Common myeloid progenitor, CD34-positive (primary cell): ENCODE data around the gene EXOC3.
"Not testable (repeated sequence)": the region's sequence is repeated elsewhere in the genome, so short reads cannot be mapped to it uniquely, and the experiment has no call there.

ENCODE experiments used
- CTCF ChIA-PET: fragments of 350-600 bp; sonication (Branson Sonifier 250); formaldehyde crosslinking; loops from one replicate; lab custom pipeline; 2021; ENCODE audit warnings: antibody characterized with exemption; lab: Charles Lee
- POLR2A ChIA-PET: fragments of 350-600 bp; sonication (Branson Sonifier 250); formaldehyde crosslinking; loops from one replicate; lab custom pipeline; 2021; ENCODE audit warnings: antibody characterized with exemption; lab: Charles Lee
- DNase-seq, 3 donors: peaks; one replicate each; pipeline versions ENCODE4 v3.0.0 to v3.0.0-alpha.2; 2013
- H3K27ac ChIP-seq, 2 experiments: 1 replicate in 1 of 2; 2 replicates in 1 of 2; pipeline ENCODE4 v1.7.0; 2013; ENCODE audit warnings: inconsistent platforms in 2 of 2, low read length in 2 of 2, mild to moderate bottlenecking in 2 of 2, low read depth in 1 of 2, moderate library complexity in 1 of 2; ENCODE audit not compliant: severe bottlenecking in 2 of 2, insufficient read depth in 1 of 2, poor library complexity in 1 of 2
- H3K27me3 ChIP-seq, 5 experiments: replicated peaks in 2 of 5; 1 replicate in 3 of 5; 2 replicates in 2 of 5; pipeline versions ENCODE4 v1.6.1 to v1.7.0; 2013; ENCODE audit warnings: low read length in 4 of 5, mild to moderate bottlenecking in 2 of 5, moderate library complexity in 2 of 5, inconsistent platforms in 1 of 5; ENCODE audit not compliant: insufficient read depth in 5 of 5, control insufficient read depth in 4 of 5
- H3K36me3 ChIP-seq, 4 experiments: 1 replicate in 2 of 4; 2 replicates in 2 of 4; pipeline versions ENCODE4 v1.6.1 to v1.7.0; 2013; ENCODE audit warnings: low read length in 3 of 4, control low read depth in 1 of 4, mild to moderate bottlenecking in 1 of 4; ENCODE audit not compliant: control insufficient read depth in 4 of 4, insufficient read depth in 4 of 4
- H3K4me1 ChIP-seq, 4 experiments: 1 replicate in 3 of 4; 2 replicates in 1 of 4; pipeline versions ENCODE4 v1.6.1 to v1.7.1; 2013; ENCODE audit warnings: low read length in 3 of 4, mild to moderate bottlenecking in 3 of 4, control low read depth in 1 of 4, inconsistent platforms in 1 of 4, moderate library complexity in 1 of 4; ENCODE audit not compliant: control insufficient read depth in 4 of 4, insufficient read depth in 4 of 4; ENCODE audit errors: control extremely low read depth in 1 of 4
- H3K4me3 ChIP-seq, 7 experiments: 1 replicate in 4 of 7; 2 replicates in 3 of 7; pipeline versions ENCODE4 v1.5.1 to v1.7.0; 2013; ENCODE audit warnings: mild to moderate bottlenecking in 7 of 7, low read length in 6 of 7, moderate library complexity in 6 of 7, inconsistent platforms in 2 of 7, low read depth in 2 of 7, control low read depth in 1 of 7; ENCODE audit not compliant: insufficient read depth in 4 of 7, control insufficient read depth in 1 of 7; ENCODE audit errors: extremely low read depth in 1 of 7
- H3K9me3 ChIP-seq, 5 experiments: 1 replicate in 4 of 5; 2 replicates in 1 of 5; pipeline versions ENCODE4 v1.6.1 to v1.7.1; 2013; ENCODE audit warnings: low read length in 4 of 5, mild to moderate bottlenecking in 2 of 5, inconsistent platforms in 1 of 5, low read depth in 1 of 5, moderate library complexity in 1 of 5; ENCODE audit not compliant: control insufficient read depth in 4 of 5, insufficient read depth in 2 of 5; ENCODE audit errors: control extremely low read depth in 1 of 5
- WGBS: methylation state at CpG from one replicate; pipeline ENCODE4 v1.1.5; 2013; ENCODE audit not compliant: insufficient coverage; 5-methylcytosine and 5-hydroxymethylcytosine counted together

EXOC3 gene

DNA sequence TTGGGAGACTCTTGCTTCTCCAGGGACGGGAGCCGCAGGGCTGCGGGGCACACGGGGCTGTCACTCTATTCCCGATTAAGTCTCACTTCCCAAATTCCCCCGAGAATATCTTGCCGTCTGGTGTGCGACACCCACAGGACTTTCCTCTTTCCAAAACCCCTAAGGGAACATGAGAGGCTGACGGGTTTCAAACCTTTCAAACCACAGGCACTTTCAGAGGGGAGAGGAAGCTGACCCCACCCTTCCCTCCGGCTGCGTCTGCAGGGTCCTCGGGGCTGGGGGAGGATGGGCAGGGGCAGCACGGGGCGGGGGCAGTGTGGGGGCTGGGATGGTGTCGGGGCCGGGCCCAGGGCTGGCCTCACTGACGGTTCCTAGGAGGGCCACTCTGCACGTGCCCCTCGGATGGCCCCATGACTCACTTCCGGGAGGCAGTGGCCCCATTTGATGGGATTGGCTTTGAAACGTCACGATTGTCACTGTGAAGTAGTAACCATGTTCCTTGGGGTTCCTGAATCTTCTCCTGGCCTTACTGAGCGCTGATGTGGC, 43.0 kb downstream of the EXOC3 start:
- no peak overlapping the region for H3K4me3 ChIP-seq
- 18% methylated on average over 18 of the region's 23 CpGs for WGBS
- no peak overlapping the region for H3K27ac ChIP-seq
- H3K9me3 ChIP-seq = peaks cover 0 to 2% (median 0%) of the 10 kb centered on the region in 5 experiments
- no peaks in the 10 kb centered on the region for H3K27me3 ChIP-seq
- ChIA-PET POLR2A (interaction anchor here (1.6 kb wide), 1 partner anchor 12 kb away, joined by 8 read pairs; no protein-coding TSS in a partner anchor), CTCF (interaction anchor here (0.6 to 2.5 kb wide), 4 partner anchors 13 to 56 kb away, joined by 3 to 13 read pairs (median 4); no protein-coding TSS in a partner anchor)
- no peaks in the 10 kb centered on the region for H3K36me3 ChIP-seq
- peaks cover 2 to 43% (median 36%) of the 10 kb centered on the region in 4 experiments for H3K4me1 ChIP-seq
- DNase-seq = peak; percentile 41 to 73 (median 61)

DNA sequence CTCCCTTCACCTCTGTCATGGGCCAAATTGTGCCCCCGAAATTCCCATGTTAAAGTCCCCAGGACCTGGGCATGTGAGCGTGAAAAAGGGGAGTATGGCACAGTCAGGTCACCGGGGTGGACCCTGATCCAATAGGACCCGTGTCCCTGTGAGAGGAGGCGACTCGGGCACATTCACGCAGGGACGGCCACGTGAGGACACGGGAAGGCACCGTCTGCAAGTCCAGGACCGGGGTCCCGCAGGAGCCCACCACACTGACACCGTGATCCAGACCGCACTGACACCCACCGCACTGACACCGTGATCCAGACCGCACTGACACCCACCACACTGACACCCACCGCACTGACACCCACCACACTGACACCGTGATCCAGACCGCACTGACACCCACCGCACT, 43.6 kb downstream of the EXOC3 start:
- CTCF ChIA-PET = interaction anchor here (1.2 kb wide), 1 partner anchor 16 kb away, joined by 3 read pairs; no protein-coding TSS in a partner anchor
- not testable (repeated sequence) for H3K27me3 ChIP-seq, H3K9me3 ChIP-seq, DNase-seq, H3K4me3 ChIP-seq, H3K36me3 ChIP-seq, H3K27ac ChIP-seq
- WGBS = 97% methylated on average over 8 of the region's 22 CpGs
- POLR2A ChIA-PET = interaction anchor here (1.6 kb wide), 1 partner anchor 13 kb away, joined by 8 read pairs; no protein-coding TSS in a partner anchor
- peaks cover 2 to 43% (median 36%) of the 10 kb centered on the region in 4 experiments for H3K4me1 ChIP-seq

DNA sequence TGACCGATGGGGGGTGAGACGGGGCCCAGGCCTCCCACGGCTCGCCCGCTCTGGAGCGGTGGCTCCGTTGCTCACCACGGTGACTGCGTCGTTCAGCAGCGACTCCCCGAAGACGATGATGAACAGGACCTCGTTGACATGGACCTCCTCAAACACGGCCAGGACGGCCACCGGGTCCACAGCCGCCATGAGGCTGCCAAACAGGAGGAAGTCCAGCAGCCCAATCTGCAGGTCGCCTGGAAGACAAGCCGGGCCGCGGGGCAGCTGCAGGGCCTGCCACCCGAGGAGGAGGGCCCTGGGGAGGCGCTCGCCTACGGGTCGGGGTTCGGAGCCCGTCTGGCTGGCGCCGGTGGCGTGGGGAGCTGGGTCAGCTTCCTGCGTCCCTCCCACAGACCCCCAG, 45.3 kb downstream of the EXOC3 start:
- Histone ChIP-seq H3K27me3 (peaks cover 0 to 2% (median 0%) of the 10 kb centered on the region in 5 experiments), H3K27ac (no peak overlapping the region), H3K4me1 (peaks cover 2 to 29% (median 26%) of the 10 kb centered on the region in 4 experiments), H3K9me3 (peaks cover 0 to 2% (median 0%) of the 10 kb centered on the region in 5 experiments), H3K36me3 (no peaks in the 10 kb centered on the region), H3K4me3 (no peak overlapping the region)
- WGBS = 96% methylated on average over 33 of the region's 33 CpGs
- no peak for DNase-seq
- CTCF ChIA-PET = interaction anchor here (1.2 to 1.3 kb wide), 2 partner anchors 17 to 25 kb away, joined by 3 to 4 read pairs; no protein-coding TSS in a partner anchor
- POLR2A ChIA-PET = no interaction called here

DNA sequence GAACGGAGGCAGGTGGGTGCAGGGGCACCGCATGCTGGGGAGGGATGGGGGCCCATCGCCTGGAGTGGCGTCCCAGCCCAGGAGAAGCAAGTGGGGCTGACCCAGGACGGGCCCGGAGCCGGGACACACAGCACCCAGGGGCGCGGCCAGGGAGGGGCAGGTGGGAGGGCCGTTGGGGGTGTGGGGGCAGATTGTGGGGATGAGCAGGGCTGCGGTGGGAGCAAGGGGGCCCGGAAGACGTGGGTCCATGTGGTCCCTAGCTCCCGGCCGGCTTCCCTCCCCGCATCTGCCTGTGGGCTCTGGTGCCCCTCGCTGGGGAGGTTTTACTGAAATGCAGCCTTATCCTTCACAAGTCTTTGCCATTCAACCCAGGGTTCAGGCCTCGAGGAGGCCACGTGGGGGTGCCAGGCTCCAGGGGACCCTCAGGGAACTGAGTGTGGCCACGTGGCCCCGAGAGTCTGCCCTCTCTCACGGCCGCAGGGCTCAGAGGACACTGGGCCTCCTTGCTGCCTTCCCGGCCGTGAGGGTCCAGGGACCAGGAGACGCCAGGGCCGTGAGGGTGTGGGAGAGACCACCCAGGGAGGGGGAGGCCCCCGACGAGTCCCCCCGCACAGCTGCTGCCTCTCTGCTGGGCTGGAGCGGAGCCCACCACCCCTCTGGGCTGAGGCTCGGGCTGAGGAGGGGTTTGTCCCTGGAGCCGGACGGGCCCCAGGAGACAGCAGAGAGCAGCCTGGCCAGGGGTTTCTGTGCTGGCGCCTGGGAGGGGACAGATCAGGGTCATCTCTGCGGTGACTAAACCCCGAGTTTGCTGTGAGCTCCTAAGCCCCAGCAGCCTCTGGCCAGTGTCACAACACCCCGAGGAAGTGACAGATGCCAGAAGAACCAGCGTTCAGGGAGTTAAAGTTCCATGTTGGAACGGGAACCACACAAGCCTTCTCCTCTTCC, 46.0 kb downstream of the EXOC3 start:
- POLR2A ChIA-PET = no interaction called here
- no peak for DNase-seq
- WGBS = 89% methylated on average over 31 of the region's 40 CpGs

DNA sequence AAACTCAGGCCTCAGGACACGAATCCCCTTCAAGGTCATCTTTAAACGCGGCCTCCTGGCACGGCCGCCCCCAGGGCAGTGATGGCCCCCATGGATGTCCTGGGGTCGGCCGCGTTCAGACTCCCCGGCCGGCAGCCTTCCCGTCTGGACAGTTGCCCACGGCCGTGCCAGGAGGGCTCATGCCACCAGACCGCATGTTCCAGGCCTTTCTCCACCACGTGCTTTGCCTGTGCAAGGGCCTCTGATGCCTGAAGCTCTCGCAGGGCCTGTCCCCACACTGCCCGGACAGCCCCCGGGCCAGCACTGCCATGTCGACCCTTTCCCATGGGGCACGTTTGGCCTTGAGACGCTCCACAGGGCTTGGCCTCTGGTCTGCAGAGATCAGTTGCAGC, 46.7 kb downstream of the EXOC3 start:
- Histone ChIP-seq H3K36me3 (no peaks in the 10 kb centered on the region), H3K4me1 (peaks cover 2 to 16% (median 14%) of the 10 kb centered on the region in 4 experiments), H3K4me3 (no peak overlapping the region), H3K27ac (no peak overlapping the region), H3K27me3 (peaks cover 0 to 14% (median 0%) of the 10 kb centered on the region in 5 experiments), H3K9me3 (peaks cover 0 to 2% (median 0%) of the 10 kb centered on the region in 5 experiments)
- 92% methylated on average over 18 of the region's 21 CpGs for WGBS
- no peak for DNase-seq
- ChIA-PET POLR2A (no interaction called here), CTCF (interaction anchor here (1.2 kb wide), 1 partner anchor 24 kb away, joined by 3 read pairs; no protein-coding TSS in a partner anchor)

More for the DNA sequence above, 46.0 kb downstream of the EXOC3 start:
- CTCF ChIA-PET = interaction anchor here (1.2 to 1.3 kb wide), 2 partner anchors 17 to 25 kb away, joined by 3 to 4 read pairs; no protein-coding TSS in a partner anchor
- Histone ChIP-seq H3K27me3 (peaks cover 0 to 9% (median 0%) of the 10 kb centered on the region in 5 experiments), H3K36me3 (no peaks in the 10 kb centered on the region), H3K27ac (no peak overlapping the region), H3K4me1 (peaks cover 2 to 22% (median 19%) of the 10 kb centered on the region in 4 experiments), H3K9me3 (peaks cover 0 to 2% (median 0%) of the 10 kb centered on the region in 5 experiments), H3K4me3 (no peak overlapping the region)

DNA sequence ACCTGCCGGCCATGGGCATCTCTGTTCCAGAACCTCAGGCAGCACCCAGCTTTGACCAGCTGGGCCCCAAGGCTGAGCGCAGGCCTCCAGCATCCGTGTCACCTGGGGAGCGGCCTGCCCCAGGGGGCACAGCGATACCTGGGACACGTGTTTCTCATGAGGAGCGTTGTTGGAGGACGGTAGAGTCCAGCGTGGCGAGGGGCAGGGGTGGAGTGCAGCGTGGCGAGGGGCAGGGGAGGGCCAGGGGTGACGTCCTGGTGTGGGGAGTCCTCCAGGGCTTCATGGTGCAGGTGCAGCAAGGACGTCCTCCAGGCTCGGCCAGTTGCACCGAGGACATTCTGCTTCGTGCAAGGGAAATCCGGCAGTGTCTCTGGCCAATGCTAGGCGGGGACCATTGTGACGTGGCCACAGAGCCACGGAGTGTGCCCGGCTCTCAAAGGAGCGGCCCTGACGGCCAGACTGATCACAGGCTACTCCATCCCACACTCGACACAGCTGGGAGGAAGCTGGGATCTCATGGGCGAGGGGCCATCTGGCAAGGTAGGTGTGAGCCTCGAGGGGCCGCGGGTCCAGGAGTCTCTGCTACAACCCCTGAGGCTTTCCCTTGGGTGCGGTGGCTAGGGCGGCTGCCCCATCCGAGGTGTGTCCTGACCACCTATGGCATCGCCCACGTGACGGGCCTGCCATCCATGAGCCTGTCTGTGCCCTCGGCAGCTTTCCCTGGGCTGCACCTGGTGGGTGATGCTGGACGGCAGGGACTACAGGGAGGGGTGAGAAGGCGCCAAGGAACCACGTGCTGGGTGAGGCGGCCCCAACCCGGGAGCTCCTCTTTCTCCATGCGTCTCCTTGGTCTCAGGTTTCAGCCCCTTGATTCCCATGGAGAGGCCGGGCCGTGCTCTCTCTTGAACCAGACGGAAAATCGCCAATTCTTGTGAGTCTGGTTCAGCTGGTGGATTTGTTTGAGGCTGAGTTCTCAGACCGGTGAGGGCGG, 47.4 kb downstream of the EXOC3 start:
- no peak overlapping the region for H3K27ac ChIP-seq
- no peaks in the 10 kb centered on the region for H3K36me3 ChIP-seq
- ChIA-PET CTCF (interaction anchor here (0.6 kb wide), 1 partner anchor 69 kb away, joined by 3 read pairs; no protein-coding TSS in a partner anchor), POLR2A (no interaction called here)
- H3K9me3 ChIP-seq = peaks cover 0 to 2% (median 0%) of the 10 kb centered on the region in 5 experiments
- WGBS = 90% methylated on average over 39 of the region's 48 CpGs
- H3K4me1 ChIP-seq = peaks cover under 1 to 9% (median 6%) of the 10 kb centered on the region in 4 experiments
- H3K4me3 ChIP-seq = no peak overlapping the region
- DNase-seq = no peak
- H3K27me3 ChIP-seq = peaks cover 0 to 14% (median 0%) of the 10 kb centered on the region in 5 experiments
